ENCODE measurements around the gene SH2D4B. TPM values are rescaled to one million over a fixed set of nuclear protein-coding genes. Genes with fewer than 3 reads are reported as not detected.

SH2D4B gene
- total and polyA plus RNA-seq, 2 of the 13 experiments (the other 11 are each of a cell fraction or from before 2014, with no cell fraction given), result not detected

GRCh38 chr10:80613466-80614170, 75.9 kb downstream of the SH2D4B start:
- intact Hi-C loops (cut with micrococcal nuclease; ENCODE audit: unreplicated experiment) (no loop called here), in situ Hi-C loops (cut with HindIII; ENCODE audit: extremely low pct_ligation_motif_present, low pct_unique_long_range_greater_than_20kb) (no loop called here)
- Histone ChIP-seq H3K9ac (ENCODE audit: insufficient read depth, low read depth, low read length) (no peak overlapping the region), H3K79me2 (ENCODE audit: insufficient read depth, low read length) (no peaks in the 10 kb centered on the region), H3K4me3 (replicated peaks in 1 of 3; ENCODE audit: insufficient read depth in 1 of 3, low read depth in 2 of 3, low read length in 3 of 3) (no peak overlapping the region), H3K27ac (ENCODE audit: extremely low read length, insufficient read depth, low read length) (no peak overlapping the region), H3K4me2 (ENCODE audit: low read depth, low read length) (no peak overlapping the region), H4K20me1 (ENCODE audit: insufficient read depth, low read length) (no peaks in the 10 kb centered on the region), H3K4me1 (ENCODE audit: insufficient read depth, low read length) (no peaks in the 10 kb centered on the region), H3K9me3 (ENCODE audit: low read length) (no peaks in the 10 kb centered on the region), H2AFZ (ENCODE audit: low read length) (no peak overlapping the region), H3K27me3 (ENCODE audit: control insufficient read depth in 1 of 2, insufficient read depth in 2 of 2, low read length in 2 of 2) (peaks cover 0 to 1% of the 10 kb centered on the region in 2 experiments; a peak in 3 of 5 replicates), H3K36me3 (replicated peaks in 1 of 2; ENCODE audit: control insufficient read depth in 1 of 2, insufficient read depth in 2 of 2, low read length in 2 of 2) (no peaks in the 10 kb centered on the region)
- DNase-seq (ENCODE audit: low spot score) (no peak), ATAC-seq (no peak), FAIRE-seq (no peak)
- BruUV-seq (replicated peaks), result no TSS peak
- ChIA-PET POLR2A (no interaction called here), CTCF (ENCODE audit: low intra/inter-chr PET ratio, low total read pairs) (no interaction called here)
- 37% methylated on average over 6 of the region's 8 CpGs for WGBS (ENCODE audit: low lambda C conversion rate)
- TF ChIP-seq DBP (CRISPR knock-in tag; IDR thresholded peaks at IDR 0.05; ENCODE audit: not compliant biosample characterization) (no peak), MYC (CRISPR knock-in tag; IDR thresholded peaks at IDR 0.05; ENCODE audit: borderline replicate concordance) (no peak), ZNF7 (CRISPR knock-in tag; IDR thresholded peaks at IDR 0.05) (no peak), RERE (CRISPR knock-in tag; IDR thresholded peaks at IDR 0.05; ENCODE audit: low read depth) (no peak), ZNF318 (CRISPR knock-in tag; IDR thresholded peaks at IDR 0.05) (no peak), KMT2B (CRISPR knock-in tag; IDR thresholded peaks at IDR 0.05) (no peak), HNF4A (CRISPR knock-in tag; IDR thresholded peaks at IDR 0.05) (no peak)

Measured in HepG2 (cell line).